ENCODE measurements around the gene CLIC6. TPM values are rescaled to one million over a fixed set of nuclear protein-coding genes. Genes with fewer than 3 reads are reported as not detected.
"Not testable (repeated sequence)": the region's sequence is repeated elsewhere in the genome, so short reads cannot be mapped to it uniquely, and the experiment has no call there.

CLIC6 gene
- total RNA-seq, 2 donors from 2014 or later, result 2.8 to 7.3 TPM

DNA sequence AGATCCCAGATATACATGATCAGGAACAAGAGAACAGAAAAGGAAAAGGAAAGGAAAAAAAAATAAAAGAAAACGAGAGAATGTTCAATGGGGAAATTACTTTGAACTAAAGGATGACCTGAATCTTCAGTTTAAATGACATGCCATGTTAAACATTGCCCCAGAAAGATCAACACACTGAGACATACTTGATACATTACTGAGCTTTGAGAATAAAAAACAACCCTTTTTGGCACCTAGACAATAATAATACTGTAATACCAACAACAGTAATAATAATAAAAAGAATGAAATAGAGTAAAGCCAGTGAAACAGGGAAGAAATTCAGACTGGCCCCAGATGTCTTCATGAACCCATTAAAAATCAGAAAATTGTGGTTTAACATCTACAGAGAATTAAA, 44.8 kb downstream of the CLIC6 start:
- no peak for ATAC-seq (ENCODE audit: insufficient number of reproducible peaks, low FRiP score, low read depth)
- no peak overlapping the region for H3K27ac ChIP-seq
- TF ChIP-seq, protein P1, sequence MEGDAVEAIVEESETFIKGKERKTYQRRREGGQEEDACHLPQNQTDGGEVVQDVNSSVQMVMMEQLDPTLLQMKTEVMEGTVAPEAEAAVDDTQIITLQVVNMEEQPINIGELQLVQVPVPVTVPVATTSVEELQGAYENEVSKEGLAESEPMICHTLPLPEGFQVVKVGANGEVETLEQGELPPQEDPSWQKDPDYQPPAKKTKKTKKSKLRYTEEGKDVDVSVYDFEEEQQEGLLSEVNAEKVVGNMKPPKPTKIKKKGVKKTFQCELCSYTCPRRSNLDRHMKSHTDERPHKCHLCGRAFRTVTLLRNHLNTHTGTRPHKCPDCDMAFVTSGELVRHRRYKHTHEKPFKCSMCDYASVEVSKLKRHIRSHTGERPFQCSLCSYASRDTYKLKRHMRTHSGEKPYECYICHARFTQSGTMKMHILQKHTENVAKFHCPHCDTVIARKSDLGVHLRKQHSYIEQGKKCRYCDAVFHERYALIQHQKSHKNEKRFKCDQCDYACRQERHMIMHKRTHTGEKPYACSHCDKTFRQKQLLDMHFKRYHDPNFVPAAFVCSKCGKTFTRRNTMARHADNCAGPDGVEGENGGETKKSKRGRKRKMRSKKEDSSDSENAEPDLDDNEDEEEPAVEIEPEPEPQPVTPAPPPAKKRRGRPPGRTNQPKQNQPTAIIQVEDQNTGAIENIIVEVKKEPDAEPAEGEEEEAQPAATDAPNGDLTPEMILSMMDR (IDR thresholded peaks at IDR 0.05), result no peak

DNA sequence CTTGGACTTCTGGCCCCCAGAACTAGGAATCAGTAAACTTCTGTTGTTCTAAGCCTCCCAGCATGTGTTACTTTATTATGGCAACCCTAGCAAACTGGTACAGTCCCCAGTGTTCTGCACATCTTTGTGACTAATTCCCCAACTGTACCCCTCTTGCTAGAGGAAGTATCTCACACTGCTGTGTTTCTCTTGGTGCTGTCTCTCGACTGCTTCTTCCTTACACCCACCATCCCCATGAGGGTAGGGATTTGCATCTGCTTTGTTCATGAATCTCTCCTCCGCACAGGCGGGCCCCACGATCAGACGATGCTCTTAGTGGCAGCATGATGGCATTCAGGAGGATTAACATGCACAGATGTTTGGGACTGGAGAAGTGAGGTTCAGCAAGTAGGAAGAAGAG, 46.7 kb downstream of the CLIC6 start:
- Histone ChIP-seq H3K27me3 (replicated peaks; ENCODE audit: insufficient read depth) (no peaks in the 10 kb centered on the region), H3K9me3 (no peaks in the 10 kb centered on the region), H3K4me3 (no peak overlapping the region), H3K27ac (no peak overlapping the region), H3K36me3 (no peaks in the 10 kb centered on the region), H3K4me1 (ENCODE audit: control insufficient read depth in 1 of 2, low read depth in 2 of 2) (no peaks in the 10 kb centered on the region)
- DNase-seq (ENCODE audit: low spot score) (no peak), ATAC-seq (ENCODE audit: insufficient number of reproducible peaks, low FRiP score, low read depth) (no peak)
- TF ChIP-seq, protein P1 (IDR thresholded peaks at IDR 0.05), result no peak

More for the DNA sequence above, 44.8 kb downstream of the CLIC6 start:
- Histone ChIP-seq H3K4me1 (ENCODE audit: control insufficient read depth in 1 of 2, low read depth in 2 of 2) (no peaks in the 10 kb centered on the region), H3K9me3 (no peaks in the 10 kb centered on the region), H3K27me3 (replicated peaks; ENCODE audit: insufficient read depth) (no peaks in the 10 kb centered on the region), H3K36me3 (no peaks in the 10 kb centered on the region), H3K4me3 (no peak overlapping the region)
- no peak for DNase-seq (ENCODE audit: low spot score)

DNA sequence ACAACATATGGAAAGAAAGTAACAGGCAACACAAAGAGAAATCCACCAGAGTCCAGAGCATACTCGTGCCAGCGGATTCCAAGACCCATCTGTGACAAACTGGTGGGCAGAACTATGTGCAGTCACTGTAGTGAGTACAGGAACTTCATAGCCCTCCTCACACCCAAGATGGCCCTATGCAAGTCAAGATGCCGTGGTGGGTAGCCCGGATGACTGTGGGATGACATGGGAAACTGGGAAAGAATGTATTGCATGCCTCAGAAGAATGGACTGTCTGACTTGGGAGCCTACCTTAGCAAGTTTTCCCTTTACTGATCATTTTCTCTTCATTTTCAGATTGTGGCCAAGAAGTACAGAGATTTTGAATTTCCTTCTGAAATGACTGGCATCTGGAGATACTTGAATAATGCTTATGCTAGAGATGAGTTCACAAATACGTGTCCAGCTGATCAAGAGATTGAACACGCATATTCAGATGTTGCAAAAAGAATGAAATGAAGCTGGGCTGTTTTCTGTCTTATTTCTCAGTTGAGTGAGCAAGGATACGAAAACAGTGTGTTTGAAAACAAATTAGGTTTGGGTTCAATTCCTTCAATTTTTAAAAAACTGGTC, 47.3 kb downstream of the CLIC6 start:
- no peak overlapping the region for H3K4me3 ChIP-seq
- ATAC-seq (ENCODE audit: insufficient number of reproducible peaks, low FRiP score, low read depth), result no peak
- H3K27ac ChIP-seq, result no peak overlapping the region
- DNase-seq (ENCODE audit: low spot score), result no peak
- no peaks in the 10 kb centered on the region for H3K27me3 ChIP-seq (replicated peaks; ENCODE audit: insufficient read depth)
- H3K9me3 ChIP-seq, result no peaks in the 10 kb centered on the region
- TF ChIP-seq, protein P1 (IDR thresholded peaks at IDR 0.05), result no peak
- no peaks in the 10 kb centered on the region for H3K4me1 ChIP-seq (ENCODE audit: control insufficient read depth in 1 of 2, low read depth in 2 of 2)
- H3K36me3 ChIP-seq, result no peaks in the 10 kb centered on the region

DNA sequence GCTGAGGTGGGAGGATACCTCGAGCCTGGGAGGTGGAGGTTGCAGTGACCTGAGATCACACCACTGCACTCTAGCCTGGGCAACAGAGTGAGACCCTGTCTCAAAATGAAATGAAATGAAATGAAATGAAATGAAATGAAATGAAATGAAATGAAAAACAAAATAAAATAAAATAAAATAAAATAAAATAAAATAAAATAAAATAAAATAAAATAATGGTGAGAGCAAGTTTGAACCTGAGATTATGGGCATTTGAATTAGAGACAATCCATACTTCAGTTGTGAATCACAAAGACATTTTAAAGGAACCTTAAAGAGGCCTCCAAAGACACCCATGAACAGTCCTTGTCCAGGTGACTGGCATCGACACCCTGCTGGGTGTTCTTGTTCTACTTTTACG, 49.7 kb downstream of the CLIC6 start:
- H3K4me1 ChIP-seq (ENCODE audit: control insufficient read depth in 1 of 2, low read depth in 2 of 2); H3K27ac ChIP-seq; ATAC-seq (ENCODE audit: insufficient number of reproducible peaks, low FRiP score, low read depth); H3K27me3 ChIP-seq (replicated peaks; ENCODE audit: insufficient read depth); DNase-seq (ENCODE audit: low spot score); H3K9me3 ChIP-seq; H3K4me3 ChIP-seq; H3K36me3 ChIP-seq: not testable (repeated sequence)

DNA sequence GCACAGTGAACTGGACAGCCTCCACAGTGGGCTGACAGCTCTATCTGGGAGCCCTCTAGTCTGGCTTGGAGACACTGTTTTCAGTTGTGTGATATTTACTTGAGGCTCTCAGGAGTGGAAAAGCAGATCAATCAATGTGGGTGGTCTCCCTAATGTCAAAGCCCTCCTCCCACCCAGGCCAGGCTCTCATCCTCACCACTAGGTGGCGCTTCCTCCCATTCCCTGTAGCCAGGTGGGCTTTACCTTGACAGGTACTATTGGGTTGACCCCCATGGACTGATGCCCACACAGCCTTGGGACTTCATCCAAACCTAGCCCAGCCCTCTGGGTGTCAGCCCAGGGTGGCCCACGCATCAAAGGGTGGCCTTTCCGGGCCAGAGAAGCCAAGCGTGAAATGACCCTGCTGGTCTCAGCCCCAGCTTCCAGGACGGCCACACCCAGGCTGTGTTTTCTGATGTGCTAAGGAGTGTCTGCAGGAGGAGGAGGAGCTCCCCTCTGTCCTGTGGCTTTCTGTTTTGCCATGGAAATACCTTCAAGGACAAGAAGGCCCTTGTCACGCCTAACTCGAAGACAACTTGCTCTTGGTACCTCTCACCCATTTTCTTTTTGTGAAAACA, 54.0 kb downstream of the CLIC6 start:
- DNase-seq (ENCODE audit: low spot score), result no peak
- H3K36me3 ChIP-seq, result no peaks in the 10 kb centered on the region
- H3K9me3 ChIP-seq, result no peaks in the 10 kb centered on the region
- H3K4me1 ChIP-seq (ENCODE audit: control insufficient read depth in 1 of 2, low read depth in 2 of 2), result peaks cover 5 to 13% of the 10 kb centered on the region in 2 donors
- no peaks in the 10 kb centered on the region for H3K27me3 ChIP-seq (replicated peaks; ENCODE audit: insufficient read depth)
- H3K27ac ChIP-seq, result no peak overlapping the region
- TF ChIP-seq, protein P1 (IDR thresholded peaks at IDR 0.05), result peak; percentile 29
- no peak for ATAC-seq (ENCODE audit: insufficient number of reproducible peaks, low FRiP score, low read depth)
- no peak overlapping the region for H3K4me3 ChIP-seq
